Measurements from ENCODE around the gene ANKRD65.

ANKRD65 gene

DNA sequence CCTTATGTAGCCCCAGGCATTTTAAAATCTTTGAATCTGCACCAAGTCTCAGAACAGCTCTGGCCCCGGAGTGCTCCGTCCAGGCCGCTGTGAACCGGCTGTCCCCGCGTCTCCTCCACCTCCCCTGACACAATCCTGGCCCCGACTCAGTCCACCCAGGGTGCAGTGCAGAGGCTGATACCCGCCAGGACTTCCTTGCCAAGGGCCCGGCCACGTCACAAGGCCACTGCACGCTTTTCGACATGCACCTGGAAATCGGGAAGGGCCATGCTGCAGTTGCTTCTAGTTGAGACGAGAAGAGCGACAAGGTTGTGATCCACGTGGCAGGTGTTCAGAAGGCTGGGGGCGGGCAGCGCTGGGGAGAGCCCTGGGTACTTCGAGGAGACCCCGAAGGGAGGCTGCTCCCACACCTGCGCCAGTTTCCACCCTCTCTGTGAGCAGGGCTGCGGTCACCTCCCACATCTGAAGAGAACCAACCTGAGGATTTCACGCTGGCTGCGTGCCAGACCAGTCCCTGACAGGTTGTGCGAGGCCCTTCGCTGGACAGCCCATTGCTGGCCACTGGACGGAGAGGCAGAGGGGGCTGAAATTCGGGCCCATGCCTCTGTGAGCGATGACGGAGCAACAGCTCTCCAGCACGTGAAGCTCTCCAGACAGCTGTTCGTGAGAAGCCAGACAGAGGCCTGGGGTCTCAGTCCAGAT, 21.1 kb upstream of the ANKRD65 start:
- DNase-seq (ENCODE audit: low read depth, low spot score) = no peak
- H3K9me3 ChIP-seq (ENCODE audit: low read depth, low read length) = no peaks in the 10 kb centered on the region
- no peaks in the 10 kb centered on the region for H3K36me3 ChIP-seq (ENCODE audit: insufficient read depth, low read length)
- H3K27ac ChIP-seq = no peak overlapping the region
- TF ChIP-seq FOXP2 (optimal IDR thresholded peaks at IDR 0.05; ENCODE audit: control extremely low read depth, extremely low read length, insufficient read depth) = no peak
- no peak for TF ChIP-seq POLR2AphosphoS5 (IDR thresholded peaks at IDR 0.05; ENCODE audit: borderline replicate concordance, low read depth, low read length)
- TF ChIP-seq EZH2 (IDR thresholded peaks at IDR 0.05) = no peak
- no peak overlapping the region for H3K9ac ChIP-seq (ENCODE audit: insufficient read length)
- no peak overlapping the region for H3K4me3 ChIP-seq

- no peaks in the 10 kb centered on the region for H3K36me3 ChIP-seq (ENCODE audit: insufficient read depth, low read length)
- no peak overlapping the region for H3K9ac ChIP-seq (ENCODE audit: insufficient read length)
- no peaks in the 10 kb centered on the region for H3K9me3 ChIP-seq (ENCODE audit: low read depth, low read length)
- TF ChIP-seq FOXP2 (optimal IDR thresholded peaks at IDR 0.05; ENCODE audit: control extremely low read depth, extremely low read length, insufficient read depth) = no peak
- no peak for TF ChIP-seq EZH2 (IDR thresholded peaks at IDR 0.05)
- TF ChIP-seq POLR2AphosphoS5 (IDR thresholded peaks at IDR 0.05; ENCODE audit: borderline replicate concordance, low read depth, low read length) = no peak
- DNase-seq (ENCODE audit: low read depth, low spot score) = no peak
- H3K4me3 ChIP-seq = no peak overlapping the region
- H3K27ac ChIP-seq = no peak overlapping the region
Observed at GRCh38 chr1:1441002-1441888, 20.2 kb upstream of the ANKRD65 start.

GRCh38 chr1:1440262-1441001, 19.4 kb upstream of the ANKRD65 start:
- no peak for DNase-seq (ENCODE audit: low read depth, low spot score)
- H3K27ac ChIP-seq = no peak overlapping the region
- H3K9me3 ChIP-seq (ENCODE audit: low read depth, low read length) = no peaks in the 10 kb centered on the region
- H3K9ac ChIP-seq (ENCODE audit: insufficient read length) = no peak overlapping the region
- no peak overlapping the region for H3K4me3 ChIP-seq
- TF ChIP-seq EZH2 (IDR thresholded peaks at IDR 0.05) (no peak), FOXP2 (optimal IDR thresholded peaks at IDR 0.05; ENCODE audit: control extremely low read depth, extremely low read length, insufficient read depth) (no peak), POLR2AphosphoS5 (IDR thresholded peaks at IDR 0.05; ENCODE audit: borderline replicate concordance, low read depth, low read length) (no peak)
- H3K36me3 ChIP-seq (ENCODE audit: insufficient read depth, low read length) = no peaks in the 10 kb centered on the region

DNA sequence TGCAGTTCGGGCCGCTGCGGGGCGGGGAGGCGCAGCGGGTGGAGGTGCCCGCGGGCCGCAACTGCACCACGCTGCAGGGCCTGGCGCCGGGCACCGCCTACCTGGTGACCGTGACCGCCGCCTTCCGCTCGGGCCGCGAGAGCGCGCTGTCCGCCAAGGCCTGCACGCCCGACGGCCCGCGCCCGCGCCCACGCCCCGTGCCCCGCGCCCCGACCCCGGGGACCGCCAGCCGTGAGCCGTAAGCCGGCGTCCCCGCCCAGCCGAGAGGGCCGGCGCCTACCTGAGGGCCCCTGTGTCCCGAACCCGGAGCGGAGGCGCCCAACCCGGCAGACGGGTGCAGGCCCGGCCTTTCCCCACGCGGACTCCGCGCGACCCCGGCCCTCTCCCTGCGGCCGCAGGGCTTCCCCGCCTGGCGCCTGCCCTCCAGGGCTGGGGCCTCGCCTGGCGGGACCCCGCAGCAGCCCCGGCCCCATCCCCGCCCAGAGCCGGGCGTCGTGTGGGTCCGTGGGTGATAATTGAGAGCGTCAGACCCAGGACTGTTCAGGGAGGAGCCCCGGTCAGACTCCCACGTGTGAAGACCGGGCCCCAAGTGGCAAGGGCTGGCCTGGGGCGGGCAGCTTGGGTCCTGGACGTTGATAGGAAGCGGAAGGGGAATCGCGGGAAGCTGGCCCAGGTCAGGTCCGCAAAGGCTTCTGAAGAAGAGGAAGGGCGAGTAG, 18.6 kb upstream of the ANKRD65 start:
- Histone ChIP-seq H3K9ac (ENCODE audit: insufficient read length) (no peak overlapping the region), H3K36me3 (ENCODE audit: insufficient read depth, low read length) (no peaks in the 10 kb centered on the region), H3K27ac (no peak overlapping the region), H3K4me3 (no peak overlapping the region), H3K9me3 (ENCODE audit: low read depth, low read length) (no peaks in the 10 kb centered on the region)
- DNase-seq (ENCODE audit: low read depth, low spot score) = no peak
- no peak for TF ChIP-seq EZH2 (IDR thresholded peaks at IDR 0.05)
- TF ChIP-seq FOXP2 (optimal IDR thresholded peaks at IDR 0.05; ENCODE audit: control extremely low read depth, extremely low read length, insufficient read depth) = no peak
- no peak for TF ChIP-seq POLR2AphosphoS5 (IDR thresholded peaks at IDR 0.05; ENCODE audit: borderline replicate concordance, low read depth, low read length)

GRCh38 chr1:1438531-1439381, 17.7 kb upstream of the ANKRD65 start:
- Histone ChIP-seq H3K27ac (no peak overlapping the region), H3K9ac (ENCODE audit: insufficient read length) (no peak overlapping the region), H3K4me3 (no peak overlapping the region), H3K36me3 (ENCODE audit: insufficient read depth, low read length) (no peaks in the 10 kb centered on the region), H3K9me3 (ENCODE audit: low read depth, low read length) (no peaks in the 10 kb centered on the region)
- TF ChIP-seq FOXP2 (optimal IDR thresholded peaks at IDR 0.05; ENCODE audit: control extremely low read depth, extremely low read length, insufficient read depth) (no peak), EZH2 (IDR thresholded peaks at IDR 0.05) (no peak), POLR2AphosphoS5 (IDR thresholded peaks at IDR 0.05; ENCODE audit: borderline replicate concordance, low read depth, low read length) (no peak)
- DNase-seq (ENCODE audit: low read depth, low spot score) = no peak

GRCh38 chr1:1437904-1438376, 16.9 kb upstream of the ANKRD65 start:
- Histone ChIP-seq H3K9me3 (ENCODE audit: low read depth, low read length) (no peaks in the 10 kb centered on the region), H3K27ac (no peak overlapping the region), H3K4me3 (no peak overlapping the region), H3K36me3 (ENCODE audit: insufficient read depth, low read length) (no peaks in the 10 kb centered on the region), H3K9ac (ENCODE audit: insufficient read length) (no peak overlapping the region)
- TF ChIP-seq EZH2 (IDR thresholded peaks at IDR 0.05) = no peak
- no peak for TF ChIP-seq POLR2AphosphoS5 (IDR thresholded peaks at IDR 0.05; ENCODE audit: borderline replicate concordance, low read depth, low read length)
- no peak for TF ChIP-seq FOXP2 (optimal IDR thresholded peaks at IDR 0.05; ENCODE audit: control extremely low read depth, extremely low read length, insufficient read depth)
- DNase-seq (ENCODE audit: low read depth, low spot score) = no peak
